Measurements from ENCODE around the gene XYLT2. TPM values are rescaled to one million over a fixed set of nuclear protein-coding genes. Genes with fewer than 3 reads are reported as not detected.

Gene XYLT2
- total and polyA plus RNA-seq, 2 donors (not counting 3 experiments of a cell fraction or from before 2014, with no cell fraction given), result 19.1 to 26.6 TPM

DNA sequence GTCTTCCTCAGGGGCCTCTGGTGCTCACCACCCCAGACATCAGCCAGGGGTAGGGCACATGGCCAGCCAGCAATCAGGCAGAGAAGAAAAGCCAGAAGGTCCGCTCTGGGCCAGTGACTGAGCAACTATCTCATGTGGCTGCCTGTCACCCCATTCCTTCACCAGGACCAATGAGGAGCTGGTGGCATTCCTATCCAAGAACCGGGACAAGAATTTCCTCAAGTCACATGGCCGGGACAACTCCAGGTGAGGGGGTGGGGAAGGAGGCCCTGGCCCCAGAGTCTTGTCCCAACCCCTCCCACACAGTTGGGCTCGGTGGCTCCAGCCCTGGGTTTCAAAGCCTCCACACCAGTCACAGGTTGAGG, 9.4 kb downstream of the XYLT2 start:
- Histone ChIP-seq H3K36me3 (ENCODE audit: control insufficient read depth in 2 of 2, extremely low read depth in 1 of 2, insufficient read depth in 2 of 2, low read length in 2 of 2) (peaks cover 3 to 39% of the 10 kb centered on the region in 2 experiments), H4K20me1 (replicated peaks; ENCODE audit: control insufficient read depth, extremely low read depth, insufficient read depth, low read length) (no peaks in the 10 kb centered on the region), H3K4me2 (ENCODE audit: insufficient read depth, low read length) (no peak overlapping the region), H3K9me1 (replicated peaks; ENCODE audit: control insufficient read depth, extremely low read depth, insufficient read depth, low read length) (no peaks in the 10 kb centered on the region), H3K4me1 (ENCODE audit: control insufficient read depth, extremely low read depth, insufficient read depth, low read length) (no peaks in the 10 kb centered on the region), H3K9ac (replicated peaks; ENCODE audit: extremely low read depth, insufficient read depth, low read length) (no peak overlapping the region), H2AFZ (ENCODE audit: low read depth, low read length) (no peak overlapping the region), H3K79me2 (ENCODE audit: control insufficient read depth, insufficient read depth, low read length) (no peaks in the 10 kb centered on the region), H3K27ac (ENCODE audit: insufficient read depth, low read depth, low read length) (no peak overlapping the region), H3K4me3 (replicated peaks in 1 of 3; ENCODE audit: insufficient read depth in 1 of 3, low read depth in 1 of 3, low read length in 3 of 3) (no peak overlapping the region), H3K9me3 (replicated peaks; ENCODE audit: control insufficient read depth, insufficient read depth, low read length) (no peaks in the 10 kb centered on the region), H3K27me3 (ENCODE audit: control insufficient read depth in 2 of 2, insufficient read depth in 2 of 2, low read length in 2 of 2) (no peaks in the 10 kb centered on the region)
- ChIA-PET POLR2A (no interaction called here), CTCF (interaction anchor here (0.5 kb wide), 1 partner anchor 12 kb away, joined by 3 read pairs; no protein-coding TSS in a partner anchor)
- dilution Hi-C loops (cut with MboI; ENCODE audit: extremely low pct_ligation_motif_present, low sequenced_read_pairs), result no loop called here
- DNase-seq (ENCODE audit: low read depth, low spot score) (no peak), FAIRE-seq (no peak)
- intact Hi-C loops (cut with micrococcal nuclease), result no loop called here
- TF ChIP-seq, protein P1, sequence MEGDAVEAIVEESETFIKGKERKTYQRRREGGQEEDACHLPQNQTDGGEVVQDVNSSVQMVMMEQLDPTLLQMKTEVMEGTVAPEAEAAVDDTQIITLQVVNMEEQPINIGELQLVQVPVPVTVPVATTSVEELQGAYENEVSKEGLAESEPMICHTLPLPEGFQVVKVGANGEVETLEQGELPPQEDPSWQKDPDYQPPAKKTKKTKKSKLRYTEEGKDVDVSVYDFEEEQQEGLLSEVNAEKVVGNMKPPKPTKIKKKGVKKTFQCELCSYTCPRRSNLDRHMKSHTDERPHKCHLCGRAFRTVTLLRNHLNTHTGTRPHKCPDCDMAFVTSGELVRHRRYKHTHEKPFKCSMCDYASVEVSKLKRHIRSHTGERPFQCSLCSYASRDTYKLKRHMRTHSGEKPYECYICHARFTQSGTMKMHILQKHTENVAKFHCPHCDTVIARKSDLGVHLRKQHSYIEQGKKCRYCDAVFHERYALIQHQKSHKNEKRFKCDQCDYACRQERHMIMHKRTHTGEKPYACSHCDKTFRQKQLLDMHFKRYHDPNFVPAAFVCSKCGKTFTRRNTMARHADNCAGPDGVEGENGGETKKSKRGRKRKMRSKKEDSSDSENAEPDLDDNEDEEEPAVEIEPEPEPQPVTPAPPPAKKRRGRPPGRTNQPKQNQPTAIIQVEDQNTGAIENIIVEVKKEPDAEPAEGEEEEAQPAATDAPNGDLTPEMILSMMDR (IDR thresholded peaks at IDR 0.05; ENCODE audit: extremely low read depth in 1 of 2, insufficient read depth in 1 of 2, low read depth in 1 of 2, low read length in 2 of 2), result no peak
- BruUV-seq (replicated peaks), result no TSS peak

DNA sequence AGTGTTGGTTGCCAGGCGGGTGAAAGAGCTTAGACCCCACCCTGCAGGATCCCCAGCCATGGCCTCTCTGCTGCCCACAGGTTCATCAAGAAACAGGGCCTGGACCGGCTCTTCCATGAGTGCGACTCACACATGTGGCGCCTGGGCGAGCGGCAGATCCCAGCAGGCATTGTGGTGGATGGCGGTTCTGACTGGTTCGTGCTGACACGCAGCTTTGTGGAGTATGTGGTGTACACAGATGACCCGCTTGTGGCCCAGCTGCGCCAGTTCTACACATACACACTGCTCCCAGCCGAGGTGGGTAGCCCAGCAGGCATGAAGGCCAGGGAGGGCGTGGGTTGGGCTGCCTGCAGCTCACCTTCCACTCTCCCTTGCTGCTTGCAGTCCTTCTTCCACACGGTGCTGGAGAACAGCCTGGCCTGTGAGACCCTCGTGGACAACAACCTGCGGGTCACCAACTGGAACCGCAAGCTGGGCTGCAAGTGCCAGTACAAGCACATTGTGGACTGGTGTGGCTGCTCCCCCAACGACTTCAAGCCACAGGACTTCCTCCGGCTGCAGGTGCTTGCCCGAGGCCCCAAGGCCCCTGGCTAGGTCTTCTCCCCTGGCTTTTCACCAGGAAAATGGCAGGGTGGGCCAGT, 9.9 kb downstream of the XYLT2 start:
- Histone ChIP-seq H3K9me3 (replicated peaks; ENCODE audit: control insufficient read depth, insufficient read depth, low read length) (no peaks in the 10 kb centered on the region), H3K4me1 (ENCODE audit: control insufficient read depth, extremely low read depth, insufficient read depth, low read length) (no peaks in the 10 kb centered on the region), H3K27me3 (ENCODE audit: control insufficient read depth in 2 of 2, insufficient read depth in 2 of 2, low read length in 2 of 2) (no peaks in the 10 kb centered on the region), H3K4me2 (ENCODE audit: insufficient read depth, low read length) (no peak overlapping the region), H3K9ac (replicated peaks; ENCODE audit: extremely low read depth, insufficient read depth, low read length) (no peak overlapping the region), H4K20me1 (replicated peaks; ENCODE audit: control insufficient read depth, extremely low read depth, insufficient read depth, low read length) (no peaks in the 10 kb centered on the region), H3K9me1 (replicated peaks; ENCODE audit: control insufficient read depth, extremely low read depth, insufficient read depth, low read length) (no peaks in the 10 kb centered on the region), H3K4me3 (replicated peaks in 1 of 3; ENCODE audit: insufficient read depth in 1 of 3, low read depth in 1 of 3, low read length in 3 of 3) (no peak overlapping the region), H3K27ac (ENCODE audit: insufficient read depth, low read depth, low read length) (no peak overlapping the region), H3K36me3 (ENCODE audit: control insufficient read depth in 2 of 2, extremely low read depth in 1 of 2, insufficient read depth in 2 of 2, low read length in 2 of 2) (peaks cover 3 to 39% of the 10 kb centered on the region in 2 experiments), H3K79me2 (ENCODE audit: control insufficient read depth, insufficient read depth, low read length) (no peaks in the 10 kb centered on the region), H2AFZ (ENCODE audit: low read depth, low read length) (no peak overlapping the region)
- ChIA-PET CTCF (interaction anchor here (0.5 kb wide), 1 partner anchor 13 kb away, joined by 3 read pairs; no protein-coding TSS in a partner anchor), POLR2A (no interaction called here)
- no peak for DNase-seq (ENCODE audit: low read depth, low spot score)
- dilution Hi-C loops (cut with MboI; ENCODE audit: extremely low pct_ligation_motif_present, low sequenced_read_pairs), result no loop called here
- FAIRE-seq, result no peak
- BruUV-seq (replicated peaks), result TSS peak; percentile 25
- TF ChIP-seq GATA2 (IDR thresholded peaks at IDR 0.05; ENCODE audit: insufficient read depth, insufficient read length, low read depth, low read length), result no peak
- TF ChIP-seq, protein P1 (IDR thresholded peaks at IDR 0.05; ENCODE audit: extremely low read depth in 1 of 2, insufficient read depth in 1 of 2, low read depth in 1 of 2, low read length in 2 of 2), result no peak
- intact Hi-C loops (cut with micrococcal nuclease), result no loop called here
